Measurements from ENCODE around the gene PKNOX2.

GRCh38 chr11:125267548-125267947, 103.0 kb downstream of the PKNOX2 start:
- TF ChIP-seq POLR2AphosphoS5 (IDR thresholded peaks at IDR 0.05; ENCODE audit: low read depth, low read length) = no peak
- no peak for TF ChIP-seq TAF1 (IDR thresholded peaks at IDR 0.05; ENCODE audit: borderline replicate concordance, insufficient read depth, low read length)
- no peak for TF ChIP-seq SIN3A (IDR thresholded peaks at IDR 0.05; ENCODE audit: borderline replicate concordance, insufficient read depth, low read length)
